ENCODE data around the gene KCP.

The KCP gene

GRCh38 chr7:128848289-128849155 lies 62.0 kb downstream of the KCP start:
- TF ChIP-seq, protein P1, sequence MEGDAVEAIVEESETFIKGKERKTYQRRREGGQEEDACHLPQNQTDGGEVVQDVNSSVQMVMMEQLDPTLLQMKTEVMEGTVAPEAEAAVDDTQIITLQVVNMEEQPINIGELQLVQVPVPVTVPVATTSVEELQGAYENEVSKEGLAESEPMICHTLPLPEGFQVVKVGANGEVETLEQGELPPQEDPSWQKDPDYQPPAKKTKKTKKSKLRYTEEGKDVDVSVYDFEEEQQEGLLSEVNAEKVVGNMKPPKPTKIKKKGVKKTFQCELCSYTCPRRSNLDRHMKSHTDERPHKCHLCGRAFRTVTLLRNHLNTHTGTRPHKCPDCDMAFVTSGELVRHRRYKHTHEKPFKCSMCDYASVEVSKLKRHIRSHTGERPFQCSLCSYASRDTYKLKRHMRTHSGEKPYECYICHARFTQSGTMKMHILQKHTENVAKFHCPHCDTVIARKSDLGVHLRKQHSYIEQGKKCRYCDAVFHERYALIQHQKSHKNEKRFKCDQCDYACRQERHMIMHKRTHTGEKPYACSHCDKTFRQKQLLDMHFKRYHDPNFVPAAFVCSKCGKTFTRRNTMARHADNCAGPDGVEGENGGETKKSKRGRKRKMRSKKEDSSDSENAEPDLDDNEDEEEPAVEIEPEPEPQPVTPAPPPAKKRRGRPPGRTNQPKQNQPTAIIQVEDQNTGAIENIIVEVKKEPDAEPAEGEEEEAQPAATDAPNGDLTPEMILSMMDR (IDR thresholded peaks at IDR 0.05): no peak
- no peak for TF ChIP-seq ZFX (IDR thresholded peaks at IDR 0.05; ENCODE audit: borderline replicate concordance)
- no peak overlapping the region for H3K27ac ChIP-seq

GRCh38 chr7:128847721-128848211 lies 62.7 kb downstream of the KCP start:
- TF ChIP-seq, protein P1 (IDR thresholded peaks at IDR 0.05): no peak
- TF ChIP-seq ZFX (IDR thresholded peaks at IDR 0.05; ENCODE audit: borderline replicate concordance): no peak
- no peak overlapping the region for H3K27ac ChIP-seq

DNA sequence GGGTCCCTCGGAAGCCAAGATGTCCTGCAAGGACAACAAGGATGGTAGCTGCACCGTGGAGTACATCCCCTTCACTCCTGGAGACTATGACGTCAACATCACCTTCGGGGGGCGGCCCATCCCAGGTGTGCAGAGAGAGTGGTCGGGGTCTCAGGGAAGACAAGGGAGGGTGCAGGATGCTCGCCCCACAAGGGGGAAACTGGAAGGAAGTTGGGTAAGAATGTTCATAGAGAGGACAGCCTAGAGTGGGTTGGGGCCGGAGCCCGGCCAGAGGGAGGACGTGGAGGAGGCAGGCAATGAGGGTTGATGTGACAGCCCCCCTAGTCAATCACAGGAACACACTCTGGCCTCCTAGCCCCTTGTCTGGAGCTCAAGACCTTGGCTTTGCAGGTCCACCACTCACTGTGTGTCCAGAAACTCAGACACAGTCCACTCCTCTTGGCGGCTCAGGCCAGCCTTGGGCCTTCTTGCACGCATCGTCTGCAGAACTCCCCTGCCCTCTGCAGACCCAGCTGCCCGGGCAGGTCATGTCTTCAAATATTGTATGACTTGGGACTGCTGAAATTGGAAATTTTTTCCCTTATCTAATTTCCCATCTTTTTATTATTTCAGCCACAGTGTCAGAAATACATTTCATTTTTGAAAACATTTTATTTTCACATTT lies 63.6 kb downstream of the KCP start:
- no peak for TF ChIP-seq ZFX (IDR thresholded peaks at IDR 0.05; ENCODE audit: borderline replicate concordance)
- TF ChIP-seq, protein P1 (IDR thresholded peaks at IDR 0.05): no peak
- no peak overlapping the region for H3K27ac ChIP-seq

- H3K27ac ChIP-seq: no peak overlapping the region
- TF ChIP-seq ZFX (IDR thresholded peaks at IDR 0.05; ENCODE audit: borderline replicate concordance): no peak
- TF ChIP-seq, protein P1 (IDR thresholded peaks at IDR 0.05): no peak
Measured at GRCh38 chr7:128845987-128846386, 64.5 kb downstream of the KCP start.

DNA sequence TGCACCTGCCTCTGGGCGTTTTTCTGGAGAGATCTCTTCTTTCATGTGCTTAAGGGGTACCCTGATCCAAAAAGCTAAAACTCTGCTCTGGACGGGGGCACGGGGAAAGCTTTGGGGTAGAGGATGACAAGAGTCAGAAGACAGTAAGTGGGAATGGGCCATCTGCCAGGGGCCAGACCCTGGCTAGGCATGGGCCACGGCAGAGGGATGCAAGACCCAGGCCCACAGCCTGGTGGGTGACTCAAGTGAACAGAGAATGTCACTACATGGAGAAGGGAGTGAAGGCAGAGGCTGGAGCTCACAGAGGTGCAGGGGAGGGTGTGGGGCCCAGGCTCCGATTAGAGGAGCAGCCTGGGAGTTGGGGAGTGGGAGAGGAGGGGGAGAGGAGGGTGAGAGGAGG lies 65.0 kb downstream of the KCP start:
- no peak overlapping the region for H3K27ac ChIP-seq
- TF ChIP-seq, protein P1 (IDR thresholded peaks at IDR 0.05): no peak
- no peak for TF ChIP-seq ZFX (IDR thresholded peaks at IDR 0.05; ENCODE audit: borderline replicate concordance)

DNA sequence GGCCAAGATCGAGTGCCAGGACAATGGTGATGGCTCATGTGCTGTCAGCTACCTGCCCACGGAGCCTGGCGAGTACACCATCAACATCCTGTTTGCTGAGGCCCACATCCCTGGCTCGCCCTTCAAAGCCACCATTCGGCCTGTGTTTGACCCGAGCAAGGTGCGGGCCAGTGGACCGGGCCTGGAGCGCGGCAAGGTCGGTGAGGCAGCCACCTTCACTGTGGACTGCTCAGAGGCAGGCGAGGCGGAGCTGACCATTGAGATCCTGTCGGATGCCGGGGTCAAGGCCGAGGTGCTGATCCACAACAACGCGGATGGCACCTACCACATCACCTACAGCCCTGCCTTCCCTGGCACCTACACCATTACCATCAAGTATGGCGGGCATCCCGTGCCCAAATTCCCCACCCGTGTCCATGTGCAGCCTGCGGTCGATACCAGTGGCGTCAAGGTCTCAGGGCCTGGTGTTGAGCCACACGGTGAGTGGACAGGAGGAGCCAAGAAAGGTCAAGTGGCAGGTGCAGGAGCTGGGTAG lies 65.7 kb downstream of the KCP start:
- no peak for TF ChIP-seq ZFX (IDR thresholded peaks at IDR 0.05; ENCODE audit: borderline replicate concordance)
- TF ChIP-seq, protein P1 (IDR thresholded peaks at IDR 0.05): no peak

More for the DNA sequence above, 65.7 kb downstream of the KCP start:
- H3K27ac ChIP-seq: no peak overlapping the region

Data from 22Rv1 (cell line).